HG03066 (cell line): Measurements from ENCODE around the gene SPOCD1.

Experiments
- ATAC-seq: cut with Tn5 transposase; IDR thresholded peaks from one replicate; pipeline ENCODE4 v1.9.1; 2021; ENCODE audit warnings: low read depth; ENCODE audit not compliant: unreplicated experiment

SPOCD1 gene

GRCh38 chr1:31789259-31790065 is 26.4 kb downstream of the SPOCD1 start:
- ATAC-seq: peak; percentile 49

DNA sequence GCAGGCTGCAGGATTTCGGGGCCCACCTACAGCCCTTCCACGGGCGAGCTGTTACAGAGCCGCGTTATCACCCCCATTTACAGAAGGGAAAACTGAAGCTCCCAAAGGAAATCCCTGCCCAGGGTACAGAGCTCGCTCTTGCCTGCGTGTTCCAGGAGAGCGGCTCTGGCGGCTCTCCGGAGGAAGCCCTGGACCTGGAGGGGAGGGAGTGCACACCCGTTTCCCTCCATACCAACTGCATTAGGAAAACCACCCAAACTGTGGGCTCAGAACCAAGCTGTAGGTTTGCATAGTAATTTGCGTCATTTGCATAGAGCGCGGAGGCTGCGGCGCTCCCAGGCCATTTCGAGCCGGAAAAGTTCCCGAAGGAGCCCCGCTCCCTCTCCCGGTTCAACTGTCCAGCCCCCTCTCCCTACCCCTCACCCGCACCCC is 27.0 kb downstream of the SPOCD1 start:
- no peak for ATAC-seq

- peak; percentile 76 for ATAC-seq
These were observed 27.5 kb downstream of the SPOCD1 start for GRCh38 chr1:31788138-31788824.

- ATAC-seq: no peak
These were observed 28.1 kb downstream of the SPOCD1 start for GRCh38 chr1:31787786-31788137.

- no peak for ATAC-seq
These were observed 28.6 kb downstream of the SPOCD1 start for GRCh38 chr1:31787261-31787660.

DNA sequence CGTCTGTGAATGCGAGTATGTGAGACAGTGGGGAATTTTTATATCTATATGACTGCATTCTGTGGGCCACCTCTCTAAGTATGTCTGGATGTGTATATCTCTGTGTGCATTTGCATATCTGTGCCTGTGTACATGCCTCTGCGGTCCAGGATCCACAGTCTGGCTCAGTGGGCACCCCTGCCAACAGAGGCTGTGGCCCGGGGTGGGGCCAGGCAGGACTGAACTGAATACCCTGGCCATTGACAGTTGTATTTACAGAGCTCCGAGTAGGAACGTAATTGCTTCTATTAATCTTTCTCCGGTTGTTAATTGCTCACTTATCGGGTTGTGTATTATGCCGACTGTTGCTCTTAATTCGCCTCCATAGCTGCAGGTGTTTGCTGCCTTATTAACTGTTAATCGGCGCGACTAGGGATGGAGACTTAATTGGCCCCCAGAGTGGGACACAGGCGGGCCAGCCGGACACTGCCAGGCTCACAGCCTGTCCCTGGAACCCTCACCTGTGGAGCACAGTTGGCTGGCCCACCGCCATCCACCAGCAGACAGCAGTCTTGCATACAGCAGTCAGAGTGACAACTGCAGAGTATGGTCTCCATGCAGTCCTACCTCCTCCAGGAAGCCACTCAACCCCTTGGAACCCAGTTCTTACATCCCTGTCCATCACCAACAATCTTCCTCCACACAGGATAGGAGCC is 29.3 kb downstream of the SPOCD1 start:
- ATAC-seq: no peak

GRCh38 chr1:31785947-31786290 is 29.9 kb downstream of the SPOCD1 start:
- ATAC-seq: no peak

DNA sequence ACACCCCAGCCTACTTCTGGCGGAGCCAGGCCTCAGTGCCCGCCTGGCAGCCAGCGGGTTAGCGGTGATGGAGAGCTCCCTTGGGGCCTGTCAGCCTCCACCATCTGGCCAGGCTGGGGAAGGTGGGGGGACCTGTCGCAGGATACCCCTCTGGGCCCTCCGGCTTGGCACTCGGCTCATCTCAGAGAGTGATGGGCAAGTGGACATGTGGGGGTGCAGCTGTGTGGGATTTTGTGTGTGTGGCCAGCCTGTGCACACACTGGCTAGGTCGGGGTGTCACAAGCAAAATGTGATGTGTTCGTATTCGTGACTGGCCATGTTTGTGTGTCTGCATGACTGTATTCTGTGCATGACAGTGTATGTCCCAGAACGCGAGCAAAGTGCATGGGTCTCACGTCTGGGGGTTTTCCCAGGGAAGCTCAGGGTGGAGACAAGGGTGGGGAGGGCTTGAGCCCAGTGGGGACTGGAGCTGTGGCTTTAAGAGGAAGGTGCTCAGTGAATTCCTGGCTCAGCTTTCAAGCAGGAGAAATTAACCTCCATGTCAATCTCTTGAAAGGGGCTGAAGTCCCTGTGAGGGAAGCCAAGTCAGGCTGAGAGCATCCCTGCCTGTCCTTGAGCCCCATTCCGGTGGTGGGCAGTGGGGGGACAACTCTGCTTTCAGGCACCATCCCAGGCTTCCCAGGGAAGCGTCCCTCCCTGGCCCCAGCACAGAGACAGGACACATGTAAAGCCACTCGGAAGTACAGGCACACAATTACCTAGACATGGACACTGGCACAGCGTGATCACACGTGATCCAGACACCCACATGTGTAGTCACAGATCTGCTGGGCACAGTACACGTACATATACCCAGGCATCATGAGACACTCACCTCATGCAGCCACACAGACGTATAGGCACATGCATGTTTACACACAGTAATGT is 30.5 kb downstream of the SPOCD1 start:
- no peak for ATAC-seq

DNA sequence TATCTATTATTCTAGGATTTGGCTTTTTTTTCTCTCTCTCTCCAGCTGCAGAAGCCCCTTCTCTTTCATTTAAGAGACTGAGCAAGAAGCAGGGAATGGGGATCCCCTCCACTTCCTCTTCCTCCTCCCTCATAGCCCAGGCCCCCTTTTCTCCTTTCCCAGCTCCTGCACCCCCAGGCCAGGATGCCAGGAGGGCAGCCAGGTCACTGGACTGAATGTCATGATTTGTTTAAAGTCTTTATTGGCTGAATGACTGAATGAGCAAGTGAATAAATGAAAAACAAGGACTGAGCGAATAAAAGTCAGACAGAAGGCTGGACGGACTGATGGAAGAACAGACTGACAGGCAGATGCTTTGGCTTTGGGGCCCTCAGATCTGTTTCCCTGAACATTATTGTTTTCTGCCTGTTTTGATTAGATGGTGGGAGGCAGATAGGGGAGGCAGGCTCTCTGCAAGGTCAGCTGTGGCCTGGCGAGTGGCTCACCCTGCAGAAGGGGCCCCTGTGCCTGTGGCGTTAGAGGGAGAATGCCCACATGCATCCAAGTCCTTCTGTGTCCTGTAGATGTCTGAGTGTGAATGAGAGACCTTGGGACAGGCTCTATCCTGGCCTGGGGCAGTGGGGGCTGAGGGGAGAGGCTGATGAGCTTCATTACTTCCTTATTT is 31.3 kb downstream of the SPOCD1 start:
- no peak for ATAC-seq

- no peak for ATAC-seq
These were observed 32.0 kb downstream of the SPOCD1 start for GRCh38 chr1:31783846-31784245.

GRCh38 chr1:31782421-31783410 is 33.1 kb downstream of the SPOCD1 start:
- no peak for ATAC-seq

DNA sequence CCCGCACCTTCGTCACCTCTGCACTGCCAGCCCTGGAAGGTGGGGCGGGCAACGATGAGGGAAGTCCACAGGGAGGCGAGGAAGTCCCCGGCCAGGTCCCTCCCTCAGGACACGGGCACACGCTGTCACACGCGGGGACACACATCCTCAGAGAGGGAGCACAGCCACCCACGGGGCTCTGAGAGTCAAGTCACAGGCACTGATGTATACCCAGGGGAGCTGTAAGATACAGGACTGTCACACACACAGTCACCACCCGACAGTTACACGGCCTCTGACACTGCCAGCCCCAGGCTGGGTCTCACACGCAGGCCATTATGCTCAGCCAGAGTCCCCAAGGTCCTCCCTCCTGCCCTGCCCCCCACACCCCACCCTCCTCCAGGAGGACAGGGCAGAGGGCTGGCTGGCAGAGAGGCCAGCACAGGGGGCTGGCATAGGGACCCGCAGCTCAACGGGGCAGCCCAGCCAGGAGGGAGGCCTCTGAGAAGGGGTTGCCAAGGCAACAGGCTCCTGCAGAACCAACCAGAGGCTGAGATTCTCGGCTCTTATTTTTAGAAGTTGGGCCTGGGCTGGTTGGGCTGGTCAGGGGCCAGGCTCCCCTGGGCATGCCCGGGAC is 34.0 kb downstream of the SPOCD1 start:
- ATAC-seq: no peak

- ATAC-seq: no peak
These were observed 34.6 kb downstream of the SPOCD1 start for GRCh38 chr1:31781138-31781755.

GRCh38 chr1:31780632-31781031 is 35.2 kb downstream of the SPOCD1 start:
- no peak for ATAC-seq

DNA sequence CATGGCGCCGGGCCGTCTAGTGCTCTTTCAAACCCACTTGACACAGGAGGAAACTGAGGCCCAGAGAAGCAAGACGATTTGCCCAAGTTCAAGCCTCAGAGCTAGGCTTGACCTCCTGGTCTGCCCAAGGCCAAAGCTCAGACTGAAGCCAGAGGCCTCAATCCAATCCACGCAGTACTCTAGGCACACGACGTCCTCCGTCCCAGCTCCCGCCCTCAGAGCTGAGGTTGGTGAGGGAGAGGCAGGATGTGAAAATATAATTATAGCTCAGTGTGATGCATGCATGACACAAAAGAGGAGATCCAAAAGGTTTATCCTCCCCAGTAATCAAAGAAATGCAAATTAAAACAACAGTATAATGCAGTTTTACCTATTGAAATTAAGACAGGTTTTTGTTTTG is 36.1 kb downstream of the SPOCD1 start:
- no peak for ATAC-seq

GRCh38 chr1:31778763-31779488 is 36.9 kb downstream of the SPOCD1 start:
- ATAC-seq: no peak

DNA sequence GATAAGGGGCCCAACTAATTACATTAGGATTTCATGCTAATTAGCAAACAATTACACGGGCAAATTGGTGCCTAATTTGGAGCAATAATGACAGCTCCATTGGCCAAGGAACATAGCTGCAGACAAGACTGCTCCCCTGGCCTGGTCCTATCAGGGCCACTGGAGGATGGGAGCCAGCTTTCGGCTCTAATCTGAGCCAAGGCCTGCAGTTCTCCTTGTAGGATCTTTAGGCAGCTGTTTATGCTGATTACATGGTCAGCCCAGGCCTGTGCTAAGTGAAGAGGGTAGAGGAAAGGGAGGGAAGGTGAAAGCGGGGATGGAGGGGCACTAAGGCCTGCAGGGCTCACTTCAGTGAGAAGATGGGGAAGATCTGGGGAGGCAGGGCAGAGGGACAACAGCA is 39.3 kb downstream of the SPOCD1 start:
- ATAC-seq: no peak
